GM21526 (cell line): ENCODE measurements around the gene APLP2.

Experiments
- ATAC-seq: cut with Tn5 transposase; IDR thresholded peaks from one replicate; pipeline ENCODE4 v1.9.1; 2021; ENCODE audit warnings: moderate library complexity; ENCODE audit not compliant: unreplicated experiment, low FRiP score

APLP2 gene

DNA sequence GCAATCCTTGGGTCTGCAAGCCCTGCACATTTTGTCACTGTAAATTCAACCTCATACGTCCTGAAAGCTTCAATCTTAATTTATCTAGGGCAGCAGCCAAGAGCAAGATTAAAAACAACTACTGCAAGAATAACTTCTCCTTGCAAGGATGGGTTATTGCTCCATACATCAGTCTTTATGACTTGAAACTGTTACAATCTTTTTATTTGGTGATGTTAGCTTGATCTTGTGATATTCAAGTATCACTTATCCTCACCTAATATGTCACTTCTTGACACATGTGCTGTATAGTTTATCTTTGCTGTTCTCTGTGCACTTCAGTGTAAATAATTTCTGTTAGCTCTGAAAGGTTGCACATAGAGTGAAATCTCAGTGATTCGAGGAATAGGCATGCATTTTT lies 14.7 kb upstream of the APLP2 start:
- no peak for ATAC-seq

- no peak for ATAC-seq
Measured at GRCh38 chr11:130055617-130056016, 14.1 kb upstream of the APLP2 start.

DNA sequence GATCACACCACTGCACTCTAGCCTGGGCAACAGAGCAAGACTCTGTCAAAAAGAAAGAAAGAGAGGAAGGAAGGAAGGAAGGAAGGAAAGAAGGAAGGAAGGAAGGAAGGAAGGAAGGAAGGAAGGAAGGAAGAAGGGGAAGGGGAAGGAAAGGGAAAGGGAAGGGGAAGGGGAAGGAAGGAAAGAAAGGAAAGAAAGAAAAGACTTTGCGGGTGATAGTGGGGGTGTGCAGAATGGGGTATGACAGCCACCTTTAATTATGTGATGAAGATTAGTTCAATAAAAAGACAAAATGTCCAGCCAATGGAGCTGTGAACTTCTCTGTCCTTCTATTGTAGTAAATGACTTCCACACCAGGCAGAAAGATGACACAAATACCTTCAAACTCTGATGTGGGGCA lies 8.7 kb upstream of the APLP2 start:
- no peak for ATAC-seq

GRCh38 chr11:130062026-130062425 lies 7.7 kb upstream of the APLP2 start:
- ATAC-seq, result no peak

DNA sequence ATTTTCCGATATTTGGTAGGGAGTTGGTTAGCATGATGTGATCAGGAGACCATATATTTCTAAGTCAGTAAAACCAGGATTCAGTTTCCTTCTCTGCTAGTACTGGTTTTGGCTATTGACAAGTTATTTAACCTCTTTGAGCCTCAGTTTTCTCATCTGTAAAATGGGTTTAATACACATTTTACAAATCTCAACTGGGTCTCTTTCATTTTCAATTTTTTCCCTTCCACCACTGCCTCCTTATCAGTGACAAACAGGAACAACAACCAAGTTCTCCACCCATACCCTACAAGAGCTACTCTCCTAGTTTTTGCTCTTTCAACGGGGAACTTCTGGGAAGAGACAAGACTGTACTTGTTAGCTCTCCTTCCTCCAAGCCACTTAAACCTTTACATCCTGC lies 6.2 kb upstream of the APLP2 start:
- ATAC-seq, result no peak

GRCh38 chr11:130064596-130064995 lies 5.1 kb upstream of the APLP2 start:
- no peak for ATAC-seq

- ATAC-seq, result no peak
Measured at GRCh38 chr11:130066338-130066737, 3.4 kb upstream of the APLP2 start.

DNA sequence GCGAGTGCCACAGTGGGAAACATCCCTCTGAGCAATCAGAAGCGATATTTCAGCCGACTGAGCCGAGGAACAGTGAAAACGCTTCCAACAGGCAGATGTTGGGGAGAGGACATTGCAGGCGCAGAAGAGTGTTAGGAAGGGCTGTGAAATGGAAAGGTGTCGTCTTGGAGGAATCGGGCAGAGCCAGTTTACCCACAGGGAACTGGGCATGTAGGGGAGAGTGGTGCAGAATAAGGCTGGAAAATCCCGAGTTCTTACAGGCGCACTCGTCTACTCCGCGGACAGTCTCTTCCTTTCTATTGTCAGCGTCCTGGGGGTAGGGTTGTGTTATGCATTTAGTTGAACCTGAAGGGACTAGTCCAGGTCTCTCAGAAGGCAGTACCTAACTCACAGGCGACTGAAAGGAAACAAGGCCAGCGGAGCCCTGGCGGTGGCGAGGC lies 1.1 kb upstream of the APLP2 start:
- ATAC-seq, result no peak

DNA sequence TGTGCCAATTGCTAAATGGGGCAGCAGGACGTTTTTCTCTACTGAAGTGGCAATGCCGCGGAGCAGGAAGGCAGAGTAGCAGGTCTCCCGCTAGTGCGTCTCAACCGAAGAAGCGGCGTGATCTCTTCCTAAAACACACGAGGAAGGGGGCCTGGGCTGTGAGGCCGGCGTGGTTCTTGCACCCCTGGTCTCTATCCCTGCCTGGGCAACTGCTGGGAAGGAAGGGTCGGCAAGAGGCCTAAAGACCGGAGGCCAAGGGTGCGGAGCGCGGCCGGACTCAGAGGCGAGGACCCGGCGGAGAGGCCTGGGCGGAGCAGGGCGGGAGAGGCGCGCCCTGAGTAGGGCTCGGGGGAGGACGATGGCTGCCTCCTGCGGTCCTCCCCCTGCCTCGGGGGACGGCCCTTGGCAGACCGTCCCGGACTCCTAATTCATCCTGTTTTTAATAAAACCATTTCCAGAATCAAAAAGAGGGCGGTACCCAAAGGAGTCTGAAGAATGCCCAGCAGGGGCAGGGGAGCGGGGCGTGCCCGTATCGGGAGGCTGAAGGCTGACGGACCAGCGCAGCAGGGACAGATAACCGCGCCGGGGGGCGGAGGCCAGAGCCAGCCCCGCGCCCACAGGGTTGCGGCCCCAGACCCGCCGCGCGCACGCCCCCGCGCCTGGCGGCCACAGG lies 572 bp upstream of the APLP2 start:
- ATAC-seq, result peak; percentile 40

GRCh38 chr11:130070109-130070845 lies 583 bp downstream of the APLP2 start:
- ATAC-seq, result peak; percentile 31

DNA sequence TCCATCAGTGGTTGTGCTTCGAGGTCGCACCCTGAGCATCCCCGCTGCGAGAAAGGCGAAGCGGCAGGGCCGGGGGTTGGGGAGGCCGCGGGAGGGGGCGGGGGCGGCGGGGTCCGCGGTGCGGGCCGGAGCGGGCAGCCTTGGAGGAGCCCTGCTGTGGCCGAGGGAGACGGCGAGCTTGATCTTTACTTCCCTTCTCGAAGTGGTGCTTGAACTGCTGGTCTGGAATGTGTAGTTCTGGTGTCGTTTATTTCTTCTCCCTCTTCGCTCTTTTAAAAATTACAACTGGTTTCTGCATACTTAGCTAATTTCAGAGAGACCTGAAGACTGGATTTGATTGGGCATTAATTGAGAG lies 1.1 kb downstream of the APLP2 start:
- ATAC-seq, result no peak

- ATAC-seq, result no peak
Measured at GRCh38 chr11:130071211-130071712, 1.6 kb downstream of the APLP2 start.

GRCh38 chr11:130074736-130075135 lies 5.0 kb downstream of the APLP2 start:
- no peak for ATAC-seq

- no peak for ATAC-seq
Measured at GRCh38 chr11:130076778-130077481, 7.2 kb downstream of the APLP2 start.

DNA sequence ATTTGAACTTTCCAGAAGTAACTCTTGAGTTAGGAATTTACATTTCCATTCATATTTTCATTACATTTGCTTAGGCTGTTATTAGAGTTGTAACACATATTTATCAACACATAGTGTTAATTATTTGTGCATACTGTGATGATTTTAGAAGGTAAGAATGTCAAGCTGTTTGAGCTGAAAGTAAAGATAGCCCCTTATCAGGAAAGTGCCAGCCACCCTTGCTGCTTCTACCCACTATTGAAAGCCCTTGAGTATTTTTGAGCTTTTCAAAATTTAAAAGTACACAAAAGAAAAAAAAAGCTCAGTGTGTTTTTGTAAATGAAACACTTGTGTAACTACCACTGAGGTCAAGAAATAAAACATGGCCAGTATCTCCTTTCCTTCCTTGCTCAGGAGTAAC lies 8.0 kb downstream of the APLP2 start:
- ATAC-seq, result no peak

- no peak for ATAC-seq
Measured at GRCh38 chr11:130078080-130078479, 8.4 kb downstream of the APLP2 start.

GRCh38 chr11:130085671-130086290 lies 16.1 kb downstream of the APLP2 start:
- no peak for ATAC-seq

DNA sequence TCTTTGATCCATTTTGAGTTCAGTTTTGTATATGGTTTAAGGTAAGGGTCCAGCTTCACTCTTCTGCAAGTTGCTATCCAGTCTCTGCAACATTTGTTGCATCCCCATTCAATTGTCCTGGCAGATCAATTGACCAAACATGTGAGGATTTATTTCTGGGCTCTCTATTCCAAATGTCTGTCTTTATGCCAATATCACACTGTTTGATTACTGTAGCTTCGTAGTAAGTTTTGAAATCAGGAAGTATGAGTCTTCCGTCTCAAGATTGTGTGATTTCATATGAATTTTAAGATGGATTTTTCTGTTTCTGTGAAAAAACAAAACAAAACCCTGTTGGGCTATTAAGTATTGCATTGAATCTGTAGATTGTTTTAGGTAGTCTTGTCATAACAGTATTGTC lies 17.0 kb downstream of the APLP2 start:
- no peak for ATAC-seq

GRCh38 chr11:130087294-130087926 lies 17.7 kb downstream of the APLP2 start:
- ATAC-seq, result no peak

DNA sequence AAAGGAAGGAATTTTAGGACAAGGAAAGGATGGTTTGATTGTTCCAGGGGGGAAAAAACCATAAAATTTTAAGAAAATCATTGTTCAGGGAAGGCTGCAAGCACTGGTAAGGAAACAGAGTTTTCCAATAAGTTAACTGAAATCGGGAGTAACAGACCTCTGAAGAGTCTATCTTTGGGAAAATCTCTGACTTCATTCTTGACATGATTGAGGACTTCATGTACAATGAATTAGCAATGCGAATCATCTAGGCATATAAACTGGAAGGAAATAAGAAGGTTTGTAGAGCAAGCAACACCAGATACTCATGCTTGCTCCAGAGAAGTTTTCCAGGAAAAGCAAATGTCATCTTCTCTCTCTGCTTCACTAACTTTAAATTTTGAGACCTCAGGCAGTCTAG lies 18.5 kb downstream of the APLP2 start:
- ATAC-seq, result no peak
